ENCODE measurements around the gene PITPNM3. TPM values are rescaled to one million over a fixed set of nuclear protein-coding genes. Genes with fewer than 3 reads are reported as not detected.

PITPNM3 gene
- polyA plus RNA-seq, 3 donors = 7.4 to 11.2 (median 10.2) TPM

DNA sequence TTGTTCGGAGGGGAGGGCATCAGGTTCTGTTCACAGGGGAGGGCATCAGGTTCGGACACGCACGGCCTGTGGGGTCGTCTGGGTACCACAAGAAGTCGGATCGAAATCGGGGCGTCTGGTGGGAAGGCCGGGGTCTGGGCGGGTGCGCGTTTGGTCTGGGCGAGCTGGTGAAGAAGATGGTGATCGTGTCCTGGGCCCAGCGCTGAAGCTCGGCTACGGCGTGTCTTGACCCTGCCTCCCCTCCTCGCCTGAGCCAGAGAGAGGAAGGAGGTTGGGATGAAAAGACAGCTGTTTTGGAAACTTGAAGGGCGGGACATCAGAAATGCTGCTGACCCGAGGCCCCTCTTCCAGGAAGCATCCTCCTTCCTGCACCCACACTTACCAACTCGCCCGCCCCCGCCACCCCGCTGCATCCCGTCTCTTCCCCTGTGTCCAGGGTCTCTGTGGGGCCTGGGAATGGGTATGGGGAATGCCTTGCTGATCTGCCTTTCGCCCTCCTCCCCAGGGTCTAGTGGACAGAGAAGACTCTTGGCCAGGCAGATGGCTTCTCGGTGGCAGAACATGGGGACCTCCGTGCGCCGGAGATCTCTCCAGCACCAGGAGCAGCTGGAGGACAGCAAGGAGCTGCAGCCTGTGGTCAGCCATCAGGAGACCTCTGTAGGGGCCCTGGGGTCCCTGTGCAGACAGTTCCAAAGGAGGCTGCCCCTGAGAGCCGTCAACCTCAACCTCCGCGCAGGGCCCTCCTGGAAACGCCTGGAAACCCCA, 111.6 kb downstream of the PITPNM3 start:
- no peak for DNase-seq (ENCODE audit: extremely low read depth in 1 of 11, low read depth in 9 of 11, low spot score in 4 of 11)

DNA sequence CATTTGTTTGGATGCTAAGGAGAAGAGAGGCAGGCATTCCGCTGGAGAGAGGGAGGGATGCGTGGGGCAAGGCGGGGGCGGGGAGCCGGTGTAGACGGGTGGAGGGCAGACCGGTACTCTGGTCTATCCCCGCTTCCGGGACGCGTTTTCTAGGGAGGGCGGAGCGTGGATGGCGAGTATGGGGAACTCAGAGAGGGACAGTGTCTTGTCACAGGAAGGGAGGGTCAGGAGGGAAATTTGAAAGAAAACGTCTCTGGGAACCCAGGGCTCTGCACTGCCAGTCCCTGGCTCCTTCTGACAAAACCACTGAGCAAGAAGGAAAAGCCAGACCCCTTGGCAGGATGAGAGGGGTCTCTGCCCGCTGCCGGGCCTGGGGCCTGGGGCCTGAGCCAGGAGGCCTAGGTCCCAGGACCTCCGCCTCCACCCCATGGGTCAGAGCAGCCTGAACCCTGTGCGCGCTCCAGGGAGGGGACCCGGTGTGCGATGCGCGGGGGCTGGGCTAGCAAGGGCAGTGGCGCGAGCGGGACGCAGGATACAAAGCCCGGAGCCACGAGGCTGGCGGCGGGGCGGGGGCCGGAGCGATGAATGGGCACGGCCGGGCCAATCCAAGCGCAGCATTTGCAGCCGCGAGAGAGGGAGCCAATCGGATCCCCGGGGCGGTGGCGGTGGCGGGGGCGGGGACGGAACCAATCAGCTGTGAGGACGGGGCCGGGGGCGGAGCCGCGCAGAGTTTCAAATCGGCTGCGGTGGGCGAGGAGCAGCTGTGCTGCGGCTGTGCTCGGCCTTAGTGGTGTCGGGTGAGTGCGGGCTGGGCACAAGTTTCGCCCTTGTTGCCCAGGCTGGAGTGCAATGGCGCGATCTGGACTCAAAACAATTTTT, 112.4 kb downstream of the PITPNM3 start, which contains the start of gene PIMREG:
PIMREG (plus strand) TSS at position 764 of the 879 bp plus-strand sequence. CDS start 656 bp downstream, outside the sequence.
- DNase-seq (ENCODE audit: extremely low read depth in 1 of 11, low read depth in 9 of 11, low spot score in 4 of 11) = peak; percentile 71 to 94 (median 91)

DNA sequence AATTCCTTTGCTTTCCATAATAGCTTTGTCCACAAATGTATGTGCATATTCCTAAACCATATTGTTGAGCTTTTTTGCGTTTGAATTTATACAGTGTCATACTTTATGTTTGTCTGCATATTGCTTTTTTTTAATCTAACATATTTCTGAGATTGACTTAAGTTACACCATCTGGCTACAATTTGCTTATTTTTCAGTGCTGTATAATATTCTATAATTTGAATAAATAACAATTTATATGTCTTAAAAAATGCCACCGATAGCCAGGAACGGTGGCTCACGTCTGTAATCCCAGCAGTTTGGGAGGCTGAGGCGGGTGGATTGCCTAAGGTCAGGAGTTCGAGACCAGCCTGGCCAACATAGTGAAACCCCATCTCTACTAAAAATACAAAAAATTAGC, 113.6 kb downstream of the PITPNM3 start:
- no peak for DNase-seq (ENCODE audit: extremely low read depth in 1 of 11, low read depth in 9 of 11, low spot score in 4 of 11)

DNA sequence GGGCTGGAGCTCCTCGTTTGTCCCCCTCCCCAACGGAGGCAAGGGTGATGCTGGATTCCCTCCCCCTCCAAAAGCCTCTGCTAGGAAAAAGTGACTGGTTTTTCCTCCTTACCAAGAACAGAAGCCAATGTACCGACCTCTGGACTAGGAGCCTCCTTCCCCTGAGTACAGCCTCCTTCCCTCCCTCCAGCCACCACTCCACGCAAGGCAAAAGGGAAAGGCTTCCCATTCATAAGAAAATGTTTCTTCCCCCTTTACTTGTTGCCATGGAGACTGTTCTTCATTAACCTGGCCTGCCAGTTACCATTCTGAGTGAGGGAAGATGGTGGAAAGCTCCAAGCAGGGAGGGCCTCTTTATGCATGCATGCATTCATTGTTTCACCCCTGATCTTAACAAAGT, 116.4 kb downstream of the PITPNM3 start:
- peak in 3 of 11 donors; percentile 41 to 77 (median 67) for DNase-seq (ENCODE audit: extremely low read depth in 1 of 11, low read depth in 9 of 11, low spot score in 4 of 11)

DNA sequence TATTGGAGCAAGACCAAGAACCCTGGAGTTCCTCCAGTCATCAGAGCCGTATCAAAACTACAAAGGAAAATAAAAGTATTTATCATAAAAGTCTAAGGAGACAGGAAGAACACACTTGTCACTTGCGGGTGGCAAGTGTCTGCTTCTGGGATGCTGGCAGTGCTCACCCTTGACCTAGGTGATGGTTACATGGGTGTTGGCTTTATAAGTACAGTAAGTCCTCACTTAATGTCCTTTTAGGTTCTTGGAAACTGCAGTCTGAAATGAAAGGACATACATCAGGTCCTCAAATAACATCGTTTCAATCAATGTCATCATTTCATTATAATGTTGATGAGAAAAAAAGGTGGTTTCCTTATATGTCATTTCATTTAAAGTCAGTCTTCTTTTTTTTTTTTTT, 118.4 kb downstream of the PITPNM3 start:
- no peak for DNase-seq (ENCODE audit: extremely low read depth in 1 of 11, low read depth in 9 of 11, low spot score in 4 of 11)

- DNase-seq (ENCODE audit: extremely low read depth in 1 of 11, low read depth in 9 of 11, low spot score in 4 of 11) = no peak
Measured at GRCh38 chr17:6437466-6437865, 118.9 kb downstream of the PITPNM3 start.

GRCh38 chr17:6435968-6436367, 120.4 kb downstream of the PITPNM3 start:
- peak in 3 of 11 donors; percentile 45 to 58 (median 47) for DNase-seq (ENCODE audit: extremely low read depth in 1 of 11, low read depth in 9 of 11, low spot score in 4 of 11)

- no peak for DNase-seq (ENCODE audit: extremely low read depth in 1 of 11, low read depth in 9 of 11, low spot score in 4 of 11)
Measured at GRCh38 chr17:6435051-6435450, 121.3 kb downstream of the PITPNM3 start, which contains the start of gene AIPL1. Gene AIPL1 (minus strand): TSS chr17:6435121. CDS start chr17:6435104, 17 bp downstream.

DNA sequence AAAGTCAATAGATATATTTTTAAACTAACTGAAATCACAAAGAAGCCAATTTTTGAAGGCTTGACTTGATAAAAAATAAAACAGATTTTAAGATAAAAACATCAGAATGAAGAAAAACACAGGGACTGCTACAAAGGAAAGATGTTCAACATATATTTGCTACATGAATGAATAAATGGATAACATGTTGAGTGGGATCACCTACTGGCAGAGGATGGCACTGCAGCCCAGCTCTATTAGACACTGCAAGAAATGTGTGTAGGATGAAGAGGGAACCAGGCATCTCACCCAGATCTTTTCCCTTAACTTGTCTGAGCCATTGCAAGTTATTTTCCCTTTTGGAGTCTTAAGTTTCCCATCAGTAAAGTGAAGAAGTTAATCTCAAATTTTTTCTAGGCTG, 125.6 kb downstream of the PITPNM3 start:
- no peak for DNase-seq (ENCODE audit: extremely low read depth in 1 of 11, low read depth in 9 of 11, low spot score in 4 of 11)

DNA sequence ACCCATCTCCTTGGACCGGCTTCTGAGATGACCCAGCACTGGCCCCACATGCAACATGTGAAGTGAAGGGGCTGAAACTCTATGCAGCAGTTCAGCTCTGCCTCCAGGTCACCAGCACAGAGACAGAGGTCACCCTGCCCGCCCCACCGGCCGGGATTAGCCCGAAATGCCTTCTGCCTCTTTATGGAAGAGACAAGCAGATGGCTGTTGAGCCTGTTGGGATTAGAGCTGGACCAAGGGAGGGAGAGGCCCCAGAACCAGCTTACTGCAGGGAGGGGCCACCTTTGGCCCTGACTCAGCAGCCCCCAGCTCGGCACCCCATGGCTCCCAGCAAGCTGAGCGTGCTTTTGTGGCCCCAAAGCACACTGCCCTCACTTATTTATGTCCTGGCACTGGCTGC, 127.1 kb downstream of the PITPNM3 start:
- no peak for DNase-seq (ENCODE audit: extremely low read depth in 1 of 11, low read depth in 9 of 11, low spot score in 4 of 11)

DNA sequence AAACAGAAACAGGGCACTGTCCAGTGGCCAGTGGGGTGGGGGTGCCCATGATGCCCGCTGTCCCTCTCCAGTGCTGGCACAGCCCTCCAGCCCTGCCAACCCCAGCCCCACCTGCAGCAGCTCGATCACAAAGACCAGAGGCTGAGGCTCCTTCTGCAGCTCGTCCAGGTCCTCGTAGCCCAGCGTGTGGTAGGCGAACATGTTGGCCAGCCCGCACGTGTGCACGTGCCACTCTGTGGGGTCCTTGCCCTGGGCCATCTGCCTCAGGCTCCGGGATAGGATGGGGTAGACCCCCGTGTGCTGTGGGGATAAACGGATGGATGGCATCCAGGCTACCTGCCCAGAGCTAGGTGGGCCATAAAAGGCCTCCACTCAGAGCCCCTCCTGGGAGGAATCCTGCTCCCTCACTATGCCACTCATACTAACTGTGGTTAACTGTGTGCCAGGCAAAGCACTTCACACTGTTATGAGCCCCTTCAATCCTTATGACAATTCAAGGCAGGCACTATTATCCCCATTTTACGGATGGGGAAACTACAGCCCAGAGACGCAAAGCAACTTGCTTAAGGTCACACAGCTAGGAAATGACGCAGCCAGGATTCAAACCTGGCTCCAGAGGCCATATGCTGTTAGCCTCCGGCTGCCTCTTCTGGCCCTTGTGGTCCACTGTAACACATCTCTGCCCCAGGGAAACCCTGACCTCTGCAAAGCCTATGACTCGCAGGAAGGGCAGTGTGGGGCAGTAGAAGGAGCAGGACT, 128.0 kb downstream of the PITPNM3 start:
- no peak for DNase-seq (ENCODE audit: extremely low read depth in 1 of 11, low read depth in 9 of 11, low spot score in 4 of 11)

- no peak for DNase-seq (ENCODE audit: extremely low read depth in 1 of 11, low read depth in 9 of 11, low spot score in 4 of 11)
Measured at GRCh38 chr17:6427279-6427781, 129.0 kb downstream of the PITPNM3 start.

DNA sequence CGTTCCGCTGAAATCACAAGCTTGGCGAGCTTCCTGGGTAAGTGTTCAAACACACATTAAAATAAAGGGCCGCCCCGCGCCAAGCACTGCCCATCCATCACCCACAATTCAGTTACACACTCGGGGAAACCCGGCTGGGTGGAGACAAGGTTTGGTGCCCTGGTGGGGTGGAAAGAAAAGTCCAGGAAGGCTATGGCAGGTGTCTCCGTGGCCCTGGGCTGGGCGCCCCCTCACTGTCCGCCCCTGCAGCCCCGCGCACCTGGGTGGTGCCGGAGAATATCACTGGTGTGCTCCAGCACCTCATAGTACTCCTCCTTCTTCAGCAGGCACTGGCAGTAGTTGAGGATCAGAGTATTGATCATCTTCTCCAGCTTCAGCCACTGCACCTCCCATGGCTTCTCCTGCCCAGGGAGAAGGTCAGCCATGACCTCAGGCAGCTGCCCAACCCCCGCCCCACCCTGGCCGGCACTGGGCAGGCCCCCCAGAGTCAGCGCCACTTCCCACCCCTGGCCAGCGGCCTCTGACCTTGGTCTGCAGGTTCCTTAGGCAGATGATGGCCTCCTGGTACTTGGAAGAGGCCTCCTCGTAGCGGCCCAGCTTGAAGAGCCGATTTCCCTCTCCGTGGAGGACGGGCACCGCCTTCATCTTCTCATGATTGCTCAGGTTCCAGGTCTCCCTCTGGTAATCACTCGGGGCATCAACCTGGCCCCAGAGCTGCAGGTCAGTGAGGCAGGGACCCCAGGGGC, 129.8 kb downstream of the PITPNM3 start:
- no peak for DNase-seq (ENCODE audit: extremely low read depth in 1 of 11, low read depth in 9 of 11, low spot score in 4 of 11)

GRCh38 chr17:6425407-6425806, 130.9 kb downstream of the PITPNM3 start:
- DNase-seq (ENCODE audit: extremely low read depth in 1 of 11, low read depth in 9 of 11, low spot score in 4 of 11) = no peak

- no peak for DNase-seq (ENCODE audit: extremely low read depth in 1 of 11, low read depth in 9 of 11, low spot score in 4 of 11)
Measured at GRCh38 chr17:6423931-6424330, 132.4 kb downstream of the PITPNM3 start.

GRCh38 chr17:6422654-6423241, 133.6 kb downstream of the PITPNM3 start:
- DNase-seq (ENCODE audit: extremely low read depth in 1 of 11, low read depth in 9 of 11, low spot score in 4 of 11) = no peak

DNA sequence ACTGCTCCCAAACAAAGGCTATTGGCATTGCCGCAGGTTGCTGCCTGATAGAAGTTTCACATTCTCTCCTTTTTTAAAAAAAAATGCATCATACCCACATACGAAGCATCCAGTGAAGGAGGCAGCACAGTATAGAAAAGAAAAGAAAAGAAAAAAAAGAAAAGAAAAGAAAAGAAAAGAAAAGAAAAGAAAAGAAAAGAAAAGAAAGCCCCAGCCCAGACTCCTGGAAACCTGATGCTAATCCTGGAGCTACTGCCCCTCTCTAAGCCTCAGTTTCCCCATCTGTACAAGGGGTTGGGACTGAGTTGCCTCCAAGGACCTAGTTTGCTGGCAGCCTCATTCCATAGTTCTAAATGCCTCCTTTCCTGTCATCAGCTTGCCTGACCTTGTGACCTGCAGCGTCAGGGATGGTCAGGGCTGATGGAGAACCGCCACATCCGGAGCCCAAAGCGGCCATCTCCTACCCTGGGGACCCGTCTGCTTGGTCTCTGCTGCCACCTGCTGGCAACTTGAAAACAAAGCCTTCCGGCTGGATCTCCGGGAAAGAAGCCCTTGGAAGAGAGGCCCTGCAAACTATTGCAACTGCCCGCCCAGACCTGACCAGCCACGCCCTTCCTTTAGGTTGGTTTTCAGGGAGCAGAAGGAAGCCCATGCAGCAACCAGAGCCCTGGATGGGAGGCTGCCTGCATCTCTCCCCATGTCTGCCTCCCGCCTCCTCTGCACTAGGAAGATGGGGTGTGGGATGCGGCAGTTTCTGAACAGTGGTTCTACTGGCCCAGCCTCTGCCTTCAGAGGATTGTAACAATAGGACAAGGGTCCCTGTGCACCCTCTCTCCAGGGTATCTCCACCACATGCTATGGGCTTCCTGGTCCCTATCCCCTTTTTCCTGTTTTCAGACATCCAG, 134.4 kb downstream of the PITPNM3 start:
- DNase-seq (ENCODE audit: extremely low read depth in 1 of 11, low read depth in 9 of 11, low spot score in 4 of 11) = peak; percentile 40 to 70 (median 59)
